Measurements from ENCODE around the gene DGCR8.

DGCR8 gene

GRCh38 chr22:20033045-20033706 lies 46.9 kb upstream of the DGCR8 start:
- no peak overlapping the region for H2BK15ac ChIP-seq (ENCODE audit: low read length)
- no peak overlapping the region for H4K8ac ChIP-seq (ENCODE audit: low read depth, low read length)
- peaks cover 0 to 11% of the 10 kb centered on the region in 2 donors for H3K36me3 ChIP-seq (replicated peaks in 1 of 2; ENCODE audit: control insufficient read depth in 2 of 2, insufficient read depth in 2 of 2, low read length in 2 of 2)
- no peak overlapping the region for H3K4me3 ChIP-seq (ENCODE audit: low read length in 2 of 2)
- H4K91ac ChIP-seq (ENCODE audit: low read depth, low read length, poor library complexity): peak overlapping the region; percentile 82
- no peak overlapping the region for H3K18ac ChIP-seq (ENCODE audit: low read length)
- H3K9ac ChIP-seq (ENCODE audit: low read depth, low read length, poor library complexity): no peak overlapping the region
- H2AFZ ChIP-seq (ENCODE audit: low read length): no peak overlapping the region
- H3K27ac ChIP-seq (replicated peaks; ENCODE audit: low read length): no peak overlapping the region
- H3K23ac ChIP-seq (ENCODE audit: low read depth, low read length, poor library complexity): peak overlapping the region; percentile 90
- no peaks in the 10 kb centered on the region for H3K9me3 ChIP-seq (replicated peaks in 1 of 2; ENCODE audit: control insufficient read depth in 2 of 2, insufficient read depth in 1 of 2, low read depth in 1 of 2, low read length in 2 of 2)
- H2BK12ac ChIP-seq (ENCODE audit: low read length): no peak overlapping the region
- no peak overlapping the region for H2AK5ac ChIP-seq (ENCODE audit: low read depth, low read length)
- peak overlapping the region; percentile 17 for H3K14ac ChIP-seq (ENCODE audit: low read length)
- no peak overlapping the region for H3K4ac ChIP-seq (ENCODE audit: low read length)
- WGBS, 2 donors (ENCODE audit: extremely low coverage in 2 of 2, insufficient read length in 2 of 2, insufficient replicate concordance in 1 of 2): no CpG with 5 or more reads among the region's 14 CpGs
- peaks cover 7% of the 10 kb centered on the region for H3K79me1 ChIP-seq (ENCODE audit: low read depth, low read length)
- H3K4me2 ChIP-seq (ENCODE audit: insufficient read depth, low read length, poor library complexity, severe bottlenecking): no peak overlapping the region
- H2BK5ac ChIP-seq (ENCODE audit: low read length): peak overlapping the region; percentile 85
- no peak overlapping the region for H2BK120ac ChIP-seq (ENCODE audit: low read depth, low read length)
- no peaks in the 10 kb centered on the region for H3K27me3 ChIP-seq (ENCODE audit: control insufficient read depth in 3 of 3, insufficient read depth in 3 of 3, low read depth in 1 of 3, low read length in 3 of 3)
- H3K4me1 ChIP-seq (ENCODE audit: control insufficient read depth in 2 of 2, insufficient read depth in 1 of 2, low read depth in 1 of 2, low read length in 2 of 2): no peaks in the 10 kb centered on the region
- DNase-seq (ENCODE audit: low spot score): no peak

- Histone ChIP-seq H3K4me3 (ENCODE audit: low read length in 2 of 2) (no peak overlapping the region), H3K9ac (ENCODE audit: low read depth, low read length, poor library complexity) (no peak overlapping the region)
These were observed 45.9 kb upstream of the DGCR8 start for GRCh38 chr22:20034143-20034542.

GRCh38 chr22:20035375-20036083 lies 44.5 kb upstream of the DGCR8 start:
- no peak overlapping the region for H2AK5ac ChIP-seq (ENCODE audit: low read depth, low read length)
- no peak overlapping the region for H4K91ac ChIP-seq (ENCODE audit: low read depth, low read length, poor library complexity)
- H4K8ac ChIP-seq (ENCODE audit: low read depth, low read length): no peak overlapping the region
- no peaks in the 10 kb centered on the region for H3K27me3 ChIP-seq (ENCODE audit: control insufficient read depth in 3 of 3, insufficient read depth in 3 of 3, low read depth in 1 of 3, low read length in 3 of 3)
- H3K14ac ChIP-seq (ENCODE audit: low read length): peak overlapping the region; percentile 82
- no peaks in the 10 kb centered on the region for H3K4me1 ChIP-seq (ENCODE audit: control insufficient read depth in 2 of 2, insufficient read depth in 1 of 2, low read depth in 1 of 2, low read length in 2 of 2)
- no peaks in the 10 kb centered on the region for H3K9me3 ChIP-seq (replicated peaks in 1 of 2; ENCODE audit: control insufficient read depth in 2 of 2, insufficient read depth in 1 of 2, low read depth in 1 of 2, low read length in 2 of 2)
- no peak overlapping the region for H3K27ac ChIP-seq (replicated peaks; ENCODE audit: low read length)
- no peak overlapping the region for H3K4ac ChIP-seq (ENCODE audit: low read length)
- H3K36me3 ChIP-seq (replicated peaks in 1 of 2; ENCODE audit: control insufficient read depth in 2 of 2, insufficient read depth in 2 of 2, low read length in 2 of 2): peaks cover 0 to 16% of the 10 kb centered on the region in 2 donors
- peaks cover 10% of the 10 kb centered on the region for H3K79me1 ChIP-seq (ENCODE audit: low read depth, low read length)
- H2BK15ac ChIP-seq (ENCODE audit: low read length): peak overlapping the region; percentile 81
- no peak for DNase-seq (ENCODE audit: low spot score)
- H3K9ac ChIP-seq (ENCODE audit: low read depth, low read length, poor library complexity): no peak overlapping the region
- H3K23ac ChIP-seq (ENCODE audit: low read depth, low read length, poor library complexity): peak overlapping the region; percentile 95
- H2BK12ac ChIP-seq (ENCODE audit: low read length): no peak overlapping the region
- WGBS, 2 donors (ENCODE audit: extremely low coverage in 2 of 2, insufficient read length in 2 of 2, insufficient replicate concordance in 1 of 2): no CpG with 5 or more reads among the region's 16 CpGs
- no peak overlapping the region for H3K4me2 ChIP-seq (ENCODE audit: insufficient read depth, low read length, poor library complexity, severe bottlenecking)
- H2BK120ac ChIP-seq (ENCODE audit: low read depth, low read length): no peak overlapping the region
- no peak overlapping the region for H2AFZ ChIP-seq (ENCODE audit: low read length)
- no peak overlapping the region for H2BK5ac ChIP-seq (ENCODE audit: low read length)
- no peak overlapping the region for H3K18ac ChIP-seq (ENCODE audit: low read length)
- no peak overlapping the region for H3K4me3 ChIP-seq (ENCODE audit: low read length in 2 of 2)

More at GRCh38 chr22:20034143-20034542, 45.9 kb upstream of the DGCR8 start:
- no peak overlapping the region for H4K91ac ChIP-seq (ENCODE audit: low read depth, low read length, poor library complexity)
- H2AK5ac ChIP-seq (ENCODE audit: low read depth, low read length): no peak overlapping the region
- DNase-seq (ENCODE audit: low spot score): no peak
- H2BK120ac ChIP-seq (ENCODE audit: low read depth, low read length): no peak overlapping the region
- H3K4me2 ChIP-seq (ENCODE audit: insufficient read depth, low read length, poor library complexity, severe bottlenecking): no peak overlapping the region
- H3K23ac ChIP-seq (ENCODE audit: low read depth, low read length, poor library complexity): no peak overlapping the region
- H2BK15ac ChIP-seq (ENCODE audit: low read length): peak overlapping the region; percentile 49
- H3K36me3 ChIP-seq (replicated peaks in 1 of 2; ENCODE audit: control insufficient read depth in 2 of 2, insufficient read depth in 2 of 2, low read length in 2 of 2): peaks cover 0 to 11% of the 10 kb centered on the region in 2 donors
- no peak overlapping the region for H4K8ac ChIP-seq (ENCODE audit: low read depth, low read length)
- no peak overlapping the region for H2AFZ ChIP-seq (ENCODE audit: low read length)
- no peak overlapping the region for H2BK5ac ChIP-seq (ENCODE audit: low read length)
- H3K4me1 ChIP-seq (ENCODE audit: control insufficient read depth in 2 of 2, insufficient read depth in 1 of 2, low read depth in 1 of 2, low read length in 2 of 2): no peaks in the 10 kb centered on the region
- no peak overlapping the region for H3K14ac ChIP-seq (ENCODE audit: low read length)
- H3K18ac ChIP-seq (ENCODE audit: low read length): no peak overlapping the region
- H3K27me3 ChIP-seq (ENCODE audit: control insufficient read depth in 3 of 3, insufficient read depth in 3 of 3, low read depth in 1 of 3, low read length in 3 of 3): no peaks in the 10 kb centered on the region
- H3K4ac ChIP-seq (ENCODE audit: low read length): no peak overlapping the region
- H3K79me1 ChIP-seq (ENCODE audit: low read depth, low read length): peaks cover 10% of the 10 kb centered on the region
- no peak overlapping the region for H3K27ac ChIP-seq (replicated peaks; ENCODE audit: low read length)
- H2BK12ac ChIP-seq (ENCODE audit: low read length): no peak overlapping the region
- no peaks in the 10 kb centered on the region for H3K9me3 ChIP-seq (replicated peaks in 1 of 2; ENCODE audit: control insufficient read depth in 2 of 2, insufficient read depth in 1 of 2, low read depth in 1 of 2, low read length in 2 of 2)
- WGBS, 2 donors (ENCODE audit: extremely low coverage in 2 of 2, insufficient read length in 2 of 2, insufficient replicate concordance in 1 of 2): no CpG with 5 or more reads among the region's 5 CpGs

GRCh38 chr22:20036084-20036482 lies 44.0 kb upstream of the DGCR8 start:
- Histone ChIP-seq H2BK120ac (ENCODE audit: low read depth, low read length) (no peak overlapping the region), H3K4ac (ENCODE audit: low read length) (no peak overlapping the region), H3K23ac (ENCODE audit: low read depth, low read length, poor library complexity) (no peak overlapping the region), H3K79me1 (ENCODE audit: low read depth, low read length) (peaks cover 10% of the 10 kb centered on the region), H3K4me3 (ENCODE audit: low read length in 2 of 2) (no peak overlapping the region), H3K9me3 (replicated peaks in 1 of 2; ENCODE audit: control insufficient read depth in 2 of 2, insufficient read depth in 1 of 2, low read depth in 1 of 2, low read length in 2 of 2) (no peaks in the 10 kb centered on the region), H2BK12ac (ENCODE audit: low read length) (no peak overlapping the region), H2AK5ac (ENCODE audit: low read depth, low read length) (no peak overlapping the region), H3K14ac (ENCODE audit: low read length) (no peak overlapping the region), H2AFZ (ENCODE audit: low read length) (no peak overlapping the region), H3K4me1 (ENCODE audit: control insufficient read depth in 2 of 2, insufficient read depth in 1 of 2, low read depth in 1 of 2, low read length in 2 of 2) (no peaks in the 10 kb centered on the region), H3K18ac (ENCODE audit: low read length) (no peak overlapping the region), H3K9ac (ENCODE audit: low read depth, low read length, poor library complexity) (no peak overlapping the region), H4K8ac (ENCODE audit: low read depth, low read length) (no peak overlapping the region), H4K91ac (ENCODE audit: low read depth, low read length, poor library complexity) (no peak overlapping the region), H3K36me3 (replicated peaks in 1 of 2; ENCODE audit: control insufficient read depth in 2 of 2, insufficient read depth in 2 of 2, low read length in 2 of 2) (peaks cover 0 to 16% of the 10 kb centered on the region in 2 donors), H3K27ac (replicated peaks; ENCODE audit: low read length) (no peak overlapping the region), H2BK5ac (ENCODE audit: low read length) (no peak overlapping the region), H3K4me2 (ENCODE audit: insufficient read depth, low read length, poor library complexity, severe bottlenecking) (no peak overlapping the region), H3K27me3 (ENCODE audit: control insufficient read depth in 3 of 3, insufficient read depth in 3 of 3, low read depth in 1 of 3, low read length in 3 of 3) (no peaks in the 10 kb centered on the region), H2BK15ac (ENCODE audit: low read length) (no peak overlapping the region)
- DNase-seq (ENCODE audit: low spot score): no peak
- no CpG with 5 or more reads among the region's 10 CpGs for WGBS, 2 donors (ENCODE audit: extremely low coverage in 2 of 2, insufficient read length in 2 of 2, insufficient replicate concordance in 1 of 2)

All from neuronal stem cell (in vitro differentiated cells).